ENCODE data around the gene VEGFB. TPM values are rescaled to one million over a fixed set of nuclear protein-coding genes. Genes with fewer than 3 reads are reported as not detected.

The VEGFB gene
- total RNA-seq, 6 experiments from 2014 or later = 7.5 to 33.2 (median 16.6) TPM

GRCh38 chr11:64232967-64233315 lies 1.4 kb upstream of the VEGFB start:
- intact Hi-C loops (cut with DNase I) = no loop called here
- peaks cover 0 to 25% (median 5%) of the 10 kb centered on the region in 4 donors for H3K4me1 ChIP-seq

GRCh38 chr11:64234647-64235379 lies 429 bp downstream of the VEGFB start:
- Histone ChIP-seq H3K27ac (peak overlapping the region; percentile 36 to 79 (median 57)), H3K4me3 (peak overlapping the region; percentile 54 to 58 (median 57)), H3K36me3 (no peaks in the 10 kb centered on the region), H3K27me3 (no peaks in the 10 kb centered on the region), H3K4me1 (peaks cover 0 to 31% (median 7%) of the 10 kb centered on the region in 4 donors), H3K9me3 (no peaks in the 10 kb centered on the region)
- TF ChIP-seq CTCF (IDR thresholded peaks at IDR 0.05) = no peak
- peak; percentile 41 for TF ChIP-seq POLR2A (IDR thresholded peaks at IDR 0.05)
- DNase-seq (peak in 2 of 3 donors; percentile 64 to 73), ATAC-seq (peak; percentile 8 to 37 (median 23))
- intact Hi-C loops (cut with DNase I) = no loop called here
- WGBS (ENCODE audit: insufficient coverage, low coverage, low lambda C conversion rate, missing lambda C conversion rate) = 0% methylated on average over 2 of the region's 80 CpGs

More at GRCh38 chr11:64232967-64233315, 1.4 kb upstream of the VEGFB start:
- TF ChIP-seq CTCF (IDR thresholded peaks at IDR 0.05) (no peak), POLR2A (IDR thresholded peaks at IDR 0.05) (no peak)
- Histone ChIP-seq H3K9me3 (no peaks in the 10 kb centered on the region), H3K27me3 (no peaks in the 10 kb centered on the region), H3K36me3 (no peaks in the 10 kb centered on the region), H3K4me3 (no peak overlapping the region), H3K27ac (no peak overlapping the region)
- ATAC-seq = no peak
- no peak for DNase-seq
- 89% methylated on average over 8 of the region's 8 CpGs for WGBS (ENCODE audit: insufficient coverage, low coverage, low lambda C conversion rate, missing lambda C conversion rate)

- intact Hi-C loops (cut with DNase I) = no loop called here
- Histone ChIP-seq H3K36me3 (no peaks in the 10 kb centered on the region), H3K9me3 (no peaks in the 10 kb centered on the region), H3K27me3 (no peaks in the 10 kb centered on the region), H3K4me3 (peak overlapping the region; percentile 54 to 58 (median 57)), H3K4me1 (peaks cover 0 to 35% (median 10%) of the 10 kb centered on the region in 4 donors), H3K27ac (peak overlapping the region in 1 of 3 donors; percentile 79)
- TF ChIP-seq CTCF (IDR thresholded peaks at IDR 0.05) = no peak
- TF ChIP-seq POLR2A (IDR thresholded peaks at IDR 0.05) = no peak
- ATAC-seq (no peak), DNase-seq (peak in 1 of 3 donors; percentile 49)
- WGBS (ENCODE audit: insufficient coverage, low coverage, low lambda C conversion rate, missing lambda C conversion rate) = no CpG with 5 or more reads among the region's 12 CpGs
Measured at GRCh38 chr11:64235437-64236161, 1.2 kb downstream of the VEGFB start.

GRCh38 chr11:64237484-64237951 lies 3.1 kb downstream of the VEGFB start:
- peak; percentile 29 to 48 (median 37) for ATAC-seq

More at GRCh38 chr11:64237484-64237951, 3.1 kb downstream of the VEGFB start:
- Histone ChIP-seq H3K9me3 (no peaks in the 10 kb centered on the region), H3K27me3 (no peaks in the 10 kb centered on the region), H3K4me3 (no peak overlapping the region), H3K36me3 (no peaks in the 10 kb centered on the region), H3K27ac (peak overlapping the region in 2 of 3 donors; percentile 5 to 97), H3K4me1 (peaks cover 0 to 40% (median 12%) of the 10 kb centered on the region in 4 donors)
- TF ChIP-seq CTCF (IDR thresholded peaks at IDR 0.05) = no peak
- peak; percentile 72 for TF ChIP-seq POLR2A (IDR thresholded peaks at IDR 0.05)
- 41% methylated on average over 11 of the region's 12 CpGs for WGBS (ENCODE audit: insufficient coverage, low coverage, low lambda C conversion rate, missing lambda C conversion rate)
- DNase-seq = peak; percentile 90 to 96 (median 95)
- intact Hi-C loops (cut with DNase I) = no loop called here
